Right cardiac atrium (tissue), 5 donors: ENCODE measurements around the gene COL6A3. TPM values are rescaled to one million over a fixed set of nuclear protein-coding genes. Genes with fewer than 3 reads are reported as not detected.

ENCODE experiments used
- ATAC-seq, 2 donors: fragments of 200-7000 bp; cut with Tn5 transposase; one replicate each; pipeline versions ENCODE4 v1.8.0 to v1.9.1; 2020; ENCODE audit warnings: moderate library complexity in 2 of 2, mild to moderate bottlenecking in 1 of 2
- DNase-seq, 3 donors: peaks; one replicate each; pipeline ENCODE4 v3.0.0-alpha.2; 2020
- H3K27ac ChIP-seq: one replicate; pipeline ENCODE4 v1.5.1; 2013; ENCODE audit warnings: mild to moderate bottlenecking, low read length, control low read depth, moderate library complexity
- H3K27me3 ChIP-seq: one replicate; pipeline ENCODE4 v1.6.1; 2013; ENCODE audit not compliant: control insufficient read depth, insufficient read depth
- H3K4me1 ChIP-seq: one replicate; pipeline ENCODE4 v1.6.1; 2013; ENCODE audit warnings: low read length; ENCODE audit not compliant: control insufficient read depth, insufficient read depth
- H3K4me3 ChIP-seq: one replicate; pipeline ENCODE4 v1.5.1; 2013; ENCODE audit warnings: low read length, control low read depth
- H3K9me3 ChIP-seq: one replicate; pipeline ENCODE4 v1.6.1; 2013; ENCODE audit warnings: low read length; ENCODE audit not compliant: control insufficient read depth
- WGBS: extraction: QIAGEN DNeasy Blood & Tissue Kit; methylation state at CpG from one replicate; pipeline ENCODE4 v1.1.7; 2013; 5-methylcytosine and 5-hydroxymethylcytosine counted together
- intact Hi-C, 4 donors: fragments of 100-400 bp; cut with DNase I; formaldehyde crosslinking; loops; one replicate each; pipeline versions ENCODE4 v1.11.0 to v1.14.0; 2022 to 2023
- polyA plus RNA-seq: library from polyadenylated mRNA; stranded (reverse); fragments of 200-250 nt; gene quantifications from one replicate; pipeline ENCODE4 v1.2.3, GENCODE V29; 2013
- total RNA-seq, 4 donors: library from RNA; stranded (reverse); fragmentation: NEBNext Ultra II Directional; extraction: Animal tissue kit (Norgen Biotek cat#: 25700); gene quantifications; one replicate each; pipeline ENCODE4 v1.2.1, GENCODE V29; 2021
- donor health status: healthy with polysubstance abuse.
- donor health status: DM: no; HTN: yes; CAD: no.
- donor health status: DM: no; HTN: no; CAD: no.
- donor health status: DM: no; HTN: yes; CAD: no; lungs with severe emphysema.
- donor health status: DM: yes; HTN: yes; CAD: no.

Gene COL6A3
- total and polyA plus RNA-seq, 5 donors = 33.2 to 191 (median 113) TPM

DNA sequence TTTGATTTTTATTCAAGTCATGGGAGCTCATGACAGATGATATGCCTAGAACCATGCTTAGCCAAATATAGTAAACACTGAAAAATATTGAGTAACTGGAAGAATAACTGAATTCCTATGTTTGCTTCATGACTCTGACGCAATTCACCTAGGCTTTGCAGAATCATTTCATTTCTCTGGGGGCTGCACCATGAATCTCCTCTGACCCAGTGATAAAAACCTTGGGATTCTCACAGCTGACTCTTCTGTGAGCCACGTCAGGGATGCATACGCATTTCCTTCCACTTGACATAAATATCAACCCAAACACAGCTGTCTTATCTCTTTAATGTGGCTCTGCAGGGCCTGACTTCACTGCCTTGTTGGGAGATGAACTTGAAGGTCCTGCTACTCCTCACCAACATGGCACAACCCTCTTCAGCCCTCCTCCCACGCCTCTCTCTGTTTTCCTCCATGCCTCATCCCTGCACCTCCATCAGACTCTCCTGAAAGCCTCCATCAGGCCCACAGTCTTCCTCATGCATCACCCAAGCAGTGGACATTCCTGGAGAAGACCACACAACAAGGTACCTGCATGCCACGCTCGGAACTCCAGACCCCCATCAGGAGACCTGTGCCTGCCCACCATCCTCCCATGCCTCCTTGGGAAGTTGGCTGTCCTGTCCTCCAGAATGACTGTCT is 29.8 kb downstream of the COL6A3 start:
- intact Hi-C loops = no loop called here
- ATAC-seq = peak in 1 of 2 donors; percentile 28
- H3K27ac ChIP-seq = no peak overlapping the region
- 85% methylated on average over 6 of the region's 6 CpGs for WGBS
- H3K4me1 ChIP-seq = no peaks in the 10 kb centered on the region
- H3K27me3 ChIP-seq = no peaks in the 10 kb centered on the region
- no peak for DNase-seq
- no peaks in the 10 kb centered on the region for H3K9me3 ChIP-seq
- H3K4me3 ChIP-seq = no peak overlapping the region

DNA sequence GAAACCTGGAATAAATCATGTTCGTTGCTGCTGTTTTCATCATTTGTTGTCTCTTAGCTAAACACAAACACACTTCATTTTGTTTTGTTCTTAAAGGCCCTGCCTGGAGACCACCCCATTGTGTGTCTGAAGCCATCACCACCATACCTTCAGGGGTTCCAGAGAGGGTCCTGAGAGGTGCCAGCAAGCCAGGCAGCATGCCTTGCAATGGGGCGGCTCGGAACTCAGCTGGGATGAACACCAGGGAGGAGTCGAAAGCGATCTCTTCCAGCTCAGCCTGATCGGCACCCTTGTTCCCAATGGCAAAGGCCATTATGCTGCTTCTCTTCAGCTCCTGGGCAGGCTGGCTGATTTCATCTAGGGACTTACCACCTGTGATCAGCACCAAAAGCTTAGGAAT is 33.2 kb downstream of the COL6A3 start:
- WGBS = 94% methylated on average over 6 of the region's 6 CpGs
- no peak for DNase-seq
- Histone ChIP-seq H3K9me3 (no peaks in the 10 kb centered on the region), H3K27ac (no peak overlapping the region), H3K4me1 (no peaks in the 10 kb centered on the region), H3K27me3 (no peaks in the 10 kb centered on the region), H3K4me3 (no peak overlapping the region)
- ATAC-seq = no peak
- intact Hi-C loops = no loop called here

DNA sequence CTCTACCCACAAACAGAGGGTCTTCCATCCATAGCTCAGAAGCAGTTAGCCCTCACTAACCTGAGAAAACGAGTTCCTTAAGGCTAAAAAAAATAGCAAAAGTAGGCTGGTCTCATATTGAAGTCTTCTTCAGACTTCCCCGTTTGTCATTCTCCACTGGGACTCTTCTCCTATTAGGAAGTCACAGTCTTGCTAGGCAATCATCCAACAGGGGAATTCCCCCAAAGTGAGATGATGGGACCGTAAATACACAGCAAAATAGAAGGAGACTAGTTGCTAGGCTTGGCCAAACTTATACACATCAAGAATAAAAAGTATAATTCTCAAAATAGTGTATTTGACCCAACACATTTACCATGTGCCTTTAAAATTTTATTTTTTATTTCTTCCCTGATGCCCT is 34.3 kb downstream of the COL6A3 start:
- no peak for DNase-seq
- H3K4me1 ChIP-seq = no peaks in the 10 kb centered on the region
- H3K27me3 ChIP-seq = no peaks in the 10 kb centered on the region
- intact Hi-C loops = no loop called here
- no peak overlapping the region for H3K27ac ChIP-seq
- 41% methylated on average over 3 of the region's 3 CpGs for WGBS
- no peak for ATAC-seq
- H3K9me3 ChIP-seq = no peaks in the 10 kb centered on the region
- H3K4me3 ChIP-seq = no peak overlapping the region

GRCh38 chr2:237378650-237379049 is 35.3 kb downstream of the COL6A3 start:
- H3K27me3 ChIP-seq = no peaks in the 10 kb centered on the region
- no peaks in the 10 kb centered on the region for H3K9me3 ChIP-seq
- no peak overlapping the region for H3K4me3 ChIP-seq
- 95% methylated on average over 11 of the region's 11 CpGs for WGBS
- DNase-seq = no peak
- H3K27ac ChIP-seq = no peak overlapping the region
- no peaks in the 10 kb centered on the region for H3K4me1 ChIP-seq
- ATAC-seq = no peak
- intact Hi-C loops = no loop called here

- ATAC-seq (no peak), DNase-seq (no peak)
- H3K9me3 ChIP-seq = no peaks in the 10 kb centered on the region
- H3K27ac ChIP-seq = no peak overlapping the region
- 88% methylated on average over 35 of the region's 35 CpGs for WGBS
- no peaks in the 10 kb centered on the region for H3K4me1 ChIP-seq
- intact Hi-C loops = no loop called here
- H3K27me3 ChIP-seq = no peaks in the 10 kb centered on the region
- H3K4me3 ChIP-seq = no peak overlapping the region
Observed at GRCh38 chr2:237374284-237375060, 39.5 kb downstream of the COL6A3 start.

- no peak overlapping the region for H3K27ac ChIP-seq
- H3K4me1 ChIP-seq = no peaks in the 10 kb centered on the region
- DNase-seq = no peak
- H3K4me3 ChIP-seq = no peak overlapping the region
- no peak for ATAC-seq
- WGBS = 91% methylated on average over 24 of the region's 24 CpGs
- H3K27me3 ChIP-seq = no peaks in the 10 kb centered on the region
- intact Hi-C loops = no loop called here
- H3K9me3 ChIP-seq = no peaks in the 10 kb centered on the region
Observed at GRCh38 chr2:237371856-237372255, 42.1 kb downstream of the COL6A3 start.

GRCh38 chr2:237365671-237366070 is 48.3 kb downstream of the COL6A3 start:
- no peaks in the 10 kb centered on the region for H3K9me3 ChIP-seq
- H3K27ac ChIP-seq = no peak overlapping the region
- no peak overlapping the region for H3K4me3 ChIP-seq
- 92% methylated on average over 19 of the region's 19 CpGs for WGBS
- no peaks in the 10 kb centered on the region for H3K4me1 ChIP-seq
- intact Hi-C loops = no loop called here
- no peaks in the 10 kb centered on the region for H3K27me3 ChIP-seq
- ATAC-seq (no peak), DNase-seq (no peak)

GRCh38 chr2:237364655-237365054 is 49.3 kb downstream of the COL6A3 start:
- intact Hi-C loops = no loop called here
- WGBS = 84% methylated on average over 7 of the region's 7 CpGs
- Histone ChIP-seq H3K27me3 (no peaks in the 10 kb centered on the region), H3K9me3 (no peaks in the 10 kb centered on the region), H3K27ac (no peak overlapping the region), H3K4me1 (no peaks in the 10 kb centered on the region), H3K4me3 (no peak overlapping the region)
- DNase-seq (no peak), ATAC-seq (no peak)

DNA sequence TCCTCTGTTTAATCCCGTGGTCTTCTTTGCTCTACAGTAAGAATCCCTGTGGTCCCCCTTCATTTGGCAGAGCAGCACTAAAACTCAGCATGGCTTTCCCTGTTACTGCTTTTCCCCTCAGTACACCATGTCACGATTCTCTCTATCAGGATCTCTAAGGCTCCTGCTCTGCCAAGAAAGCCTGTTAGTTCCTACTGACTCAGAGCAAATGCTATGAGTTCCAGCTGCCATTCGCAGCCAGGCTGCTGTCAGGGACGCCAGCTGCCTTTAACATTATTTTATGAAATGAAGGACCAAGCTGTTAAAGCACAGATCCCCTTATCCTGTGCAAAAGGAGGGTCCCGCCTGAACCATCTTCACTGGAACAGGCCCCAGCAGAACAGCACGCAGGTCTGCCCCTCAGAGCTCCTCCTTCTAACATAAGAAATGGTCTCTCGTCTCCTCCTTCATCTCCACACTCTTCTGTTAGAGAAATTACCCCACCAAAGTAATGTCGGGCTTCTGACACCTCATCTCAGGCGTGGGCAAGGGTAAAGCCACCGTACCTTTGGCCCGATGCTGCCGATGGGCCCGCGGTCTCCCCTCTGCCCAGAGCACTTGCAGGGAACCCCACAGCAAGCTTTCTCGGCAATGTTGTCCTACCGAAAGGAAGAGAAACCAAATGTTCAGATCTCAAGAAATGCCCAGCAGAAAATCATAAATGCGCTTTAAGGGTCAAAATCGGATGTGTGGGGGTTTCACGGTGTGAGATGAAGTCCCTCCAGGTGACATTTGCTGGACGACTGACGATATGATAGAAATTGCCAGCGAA is 52.6 kb downstream of the COL6A3 start:
- intact Hi-C loops = no loop called here
- DNase-seq (peak; percentile 48 to 77 (median 72)), ATAC-seq (peak; percentile 77 to 83)
- H3K9me3 ChIP-seq = no peaks in the 10 kb centered on the region
- H3K4me1 ChIP-seq = no peaks in the 10 kb centered on the region
- peak overlapping the region; percentile 7 for H3K27ac ChIP-seq
- H3K27me3 ChIP-seq = no peaks in the 10 kb centered on the region
- no peak overlapping the region for H3K4me3 ChIP-seq
- WGBS = 75% methylated on average over 22 of the region's 22 CpGs

- H3K4me1 ChIP-seq = no peaks in the 10 kb centered on the region
Observed at GRCh38 chr2:237359894-237360780, 53.8 kb downstream of the COL6A3 start.

More at GRCh38 chr2:237359894-237360780, 53.8 kb downstream of the COL6A3 start:
- Histone ChIP-seq H3K4me3 (no peak overlapping the region), H3K27me3 (no peaks in the 10 kb centered on the region), H3K9me3 (no peaks in the 10 kb centered on the region), H3K27ac (peak overlapping the region; percentile 3)
- DNase-seq = no peak
- ATAC-seq = peak; percentile 6 to 17
- intact Hi-C loops = no loop called here
- 71% methylated on average over 23 of the region's 23 CpGs for WGBS
